ENCODE results near the gene OVCA2. TPM values are rescaled to one million over a fixed set of nuclear protein-coding genes. Genes with fewer than 3 reads are reported as not detected.

The OVCA2 gene
- total RNA-seq, 4 donors from 2014 or later: 19.6 to 40.3 (median 36.5) TPM

DNA sequence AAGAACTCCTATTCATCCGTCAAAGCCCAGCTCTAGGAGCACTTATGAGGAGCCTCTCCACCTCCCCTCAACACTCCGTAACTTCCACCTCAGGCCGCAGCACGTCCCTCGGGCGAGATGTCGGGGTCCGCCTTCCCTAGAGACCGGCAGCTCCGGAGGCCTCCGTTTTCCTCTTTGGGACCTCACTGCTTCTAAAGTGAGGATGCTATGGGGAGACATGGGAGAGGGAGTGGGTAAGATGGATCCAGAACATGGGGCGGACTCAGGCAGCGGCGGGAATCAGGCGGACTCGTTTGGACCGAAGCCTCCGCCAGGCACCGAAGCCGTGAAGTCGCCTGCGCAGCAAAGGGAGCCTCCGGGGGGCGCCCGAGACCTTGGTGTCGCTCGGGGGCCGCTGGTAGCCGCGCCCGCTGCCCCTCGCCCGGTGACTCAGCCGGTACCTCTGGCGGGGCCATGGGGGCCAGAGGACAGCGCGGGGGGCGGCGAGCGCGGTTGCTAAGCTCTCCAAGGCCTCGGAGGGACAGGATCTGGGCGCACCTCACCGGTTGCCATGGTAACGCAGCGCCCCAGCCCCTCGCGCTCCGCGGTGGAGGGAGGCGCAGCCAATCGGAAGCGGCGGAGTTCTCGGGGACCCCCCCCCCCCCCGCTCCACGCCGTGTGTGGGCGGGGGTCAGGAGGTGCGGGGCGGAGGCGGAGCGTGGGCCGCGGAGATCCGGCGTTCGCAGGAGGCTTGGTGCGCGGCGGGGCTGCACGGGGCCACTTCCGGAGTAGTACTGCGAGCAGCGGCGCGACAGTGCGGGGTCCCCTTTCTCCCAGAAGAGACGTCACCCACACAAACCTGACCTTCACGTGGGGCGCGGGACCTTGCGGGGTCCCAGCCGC lies 11.8 kb downstream of the OVCA2 start:
- Histone ChIP-seq H3K27me3 (peaks cover 69% of the 10 kb centered on the region), H3K36me3 (peaks cover 0 to 18% of the 10 kb centered on the region in 2 donors), H3K4me1 (peaks cover 0 to 87% (median 16%) of the 10 kb centered on the region in 3 donors), H3K9me3 (no peaks in the 10 kb centered on the region), H3K4me3 (peak overlapping the region; percentile 27 to 77), H3K27ac (peak overlapping the region; percentile 10 to 95 (median 89))
- TF ChIP-seq EP300 (IDR thresholded peaks at IDR 0.05) (no peak), POLR2AphosphoS5 (IDR thresholded peaks at IDR 0.05) (no peak), POLR2A (IDR thresholded peaks at IDR 0.05) (no peak)
- TF ChIP-seq, protein P1, sequence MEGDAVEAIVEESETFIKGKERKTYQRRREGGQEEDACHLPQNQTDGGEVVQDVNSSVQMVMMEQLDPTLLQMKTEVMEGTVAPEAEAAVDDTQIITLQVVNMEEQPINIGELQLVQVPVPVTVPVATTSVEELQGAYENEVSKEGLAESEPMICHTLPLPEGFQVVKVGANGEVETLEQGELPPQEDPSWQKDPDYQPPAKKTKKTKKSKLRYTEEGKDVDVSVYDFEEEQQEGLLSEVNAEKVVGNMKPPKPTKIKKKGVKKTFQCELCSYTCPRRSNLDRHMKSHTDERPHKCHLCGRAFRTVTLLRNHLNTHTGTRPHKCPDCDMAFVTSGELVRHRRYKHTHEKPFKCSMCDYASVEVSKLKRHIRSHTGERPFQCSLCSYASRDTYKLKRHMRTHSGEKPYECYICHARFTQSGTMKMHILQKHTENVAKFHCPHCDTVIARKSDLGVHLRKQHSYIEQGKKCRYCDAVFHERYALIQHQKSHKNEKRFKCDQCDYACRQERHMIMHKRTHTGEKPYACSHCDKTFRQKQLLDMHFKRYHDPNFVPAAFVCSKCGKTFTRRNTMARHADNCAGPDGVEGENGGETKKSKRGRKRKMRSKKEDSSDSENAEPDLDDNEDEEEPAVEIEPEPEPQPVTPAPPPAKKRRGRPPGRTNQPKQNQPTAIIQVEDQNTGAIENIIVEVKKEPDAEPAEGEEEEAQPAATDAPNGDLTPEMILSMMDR (IDR thresholded peaks at IDR 0.05): peak in 3 of 4 experiments; percentile 64 to 83 (median 76)
- ATAC-seq: peak; percentile 22
- WGBS, 2 donors (ENCODE audit: low coverage in 1 of 2): 23 to 50% methylated on average over 1 to 3 of the region's 84 CpGs

DNA sequence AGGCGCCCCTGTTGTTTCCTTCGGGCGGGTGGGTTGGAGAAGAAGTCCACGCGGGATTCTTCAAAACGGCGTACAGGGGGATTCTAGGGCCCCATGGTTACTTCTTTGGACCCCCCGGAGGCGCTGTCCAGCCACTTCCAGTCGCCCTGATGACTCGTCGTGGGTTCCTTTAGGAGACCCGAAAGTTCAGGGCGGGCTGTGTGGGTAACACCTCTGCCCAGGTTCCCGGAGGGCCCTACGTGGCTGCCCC lies 12.4 kb downstream of the OVCA2 start:
- Histone ChIP-seq H3K36me3 (peaks cover 0 to 18% of the 10 kb centered on the region in 2 donors), H3K4me1 (peaks cover 0 to 87% (median 16%) of the 10 kb centered on the region in 3 donors), H3K27ac (peak overlapping the region; percentile 10 to 95 (median 89)), H3K4me3 (peak overlapping the region; percentile 27 to 77), H3K9me3 (no peaks in the 10 kb centered on the region), H3K27me3 (peaks cover 74% of the 10 kb centered on the region)
- no peak for ATAC-seq
- no peak for TF ChIP-seq EP300 (IDR thresholded peaks at IDR 0.05)
- TF ChIP-seq POLR2AphosphoS5 (IDR thresholded peaks at IDR 0.05): no peak
- TF ChIP-seq, protein P1 (IDR thresholded peaks at IDR 0.05): no peak
- TF ChIP-seq POLR2A (IDR thresholded peaks at IDR 0.05): no peak
- WGBS, 2 donors (ENCODE audit: low coverage in 1 of 2): 0% methylated on average over 1 of the region's 16 CpGs; no CpG with 5 or more reads in 1 of the 2 donors

DNA sequence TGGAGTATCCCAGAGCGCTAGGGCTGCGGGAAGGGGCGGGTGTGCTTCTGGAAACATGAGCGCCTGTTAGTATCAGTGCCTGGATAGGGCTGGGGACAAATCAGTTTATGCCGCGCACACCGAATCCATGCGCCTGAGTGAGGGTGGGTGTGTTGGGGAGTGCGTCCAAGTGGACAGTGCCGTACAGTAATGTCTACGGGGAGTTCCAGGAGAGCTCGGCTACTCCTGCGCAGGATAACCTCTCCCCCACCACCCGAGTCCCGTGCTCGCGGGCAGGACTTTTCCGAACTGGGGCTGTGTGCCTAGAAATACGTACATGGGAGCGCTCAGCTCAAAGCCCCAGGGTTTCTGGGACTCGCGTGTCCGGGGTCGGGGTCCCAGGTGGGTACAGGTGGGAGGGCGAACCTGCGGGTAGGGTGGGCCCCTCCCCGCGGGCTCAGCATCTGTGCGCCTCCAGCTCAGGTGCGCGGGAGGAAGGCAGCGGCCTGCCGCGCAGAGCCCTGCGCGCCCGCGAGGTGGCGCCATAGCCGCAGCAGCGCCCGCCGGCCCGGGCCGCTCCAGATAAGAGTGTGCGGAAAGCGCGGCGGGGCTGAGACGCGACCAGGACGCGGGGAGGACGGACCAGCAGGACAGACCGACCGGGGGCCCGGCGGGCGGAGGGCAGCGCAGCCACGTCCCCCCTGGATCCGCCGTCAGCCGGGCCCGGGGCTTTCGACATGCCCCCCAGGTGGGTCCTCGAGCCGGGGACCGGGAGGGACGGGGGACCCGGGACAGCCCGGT lies 12.9 kb downstream of the OVCA2 start, which contains the start of gene HIC1:
TSS of gene HIC1 (plus strand) at position 592 of the 780 bp plus-strand sequence. CDS start 1,588 bp downstream, outside the sequence.
- peak within 1 kb of the TSS; percentile 42 to 77 for H3K4me3 ChIP-seq
- peaks cover 74% of the 10 kb centered on the region for H3K27me3 ChIP-seq
- TF ChIP-seq, protein P1 (IDR thresholded peaks at IDR 0.05): peak in 3 of 4 experiments; percentile 99
- TF ChIP-seq POLR2AphosphoS5 (IDR thresholded peaks at IDR 0.05) (peak; percentile 86), EP300 (IDR thresholded peaks at IDR 0.05) (no peak), POLR2A (IDR thresholded peaks at IDR 0.05) (peak; percentile 91 to 94)
- ATAC-seq: peak; percentile 54
- H3K27ac ChIP-seq: peak within 1 kb of the TSS; percentile 77 to 95 (median 89)
- H3K9me3 ChIP-seq: no peaks in the 10 kb centered on the region
- peaks cover 0 to 87% (median 18%) of the 10 kb centered on the region in 3 donors for H3K4me1 ChIP-seq
- WGBS, 2 donors (ENCODE audit: low coverage in 1 of 2): no CpG with 5 or more reads among the region's 72 CpGs
- peaks cover 0 to 23% of the 10 kb centered on the region in 2 donors for H3K36me3 ChIP-seq

DNA sequence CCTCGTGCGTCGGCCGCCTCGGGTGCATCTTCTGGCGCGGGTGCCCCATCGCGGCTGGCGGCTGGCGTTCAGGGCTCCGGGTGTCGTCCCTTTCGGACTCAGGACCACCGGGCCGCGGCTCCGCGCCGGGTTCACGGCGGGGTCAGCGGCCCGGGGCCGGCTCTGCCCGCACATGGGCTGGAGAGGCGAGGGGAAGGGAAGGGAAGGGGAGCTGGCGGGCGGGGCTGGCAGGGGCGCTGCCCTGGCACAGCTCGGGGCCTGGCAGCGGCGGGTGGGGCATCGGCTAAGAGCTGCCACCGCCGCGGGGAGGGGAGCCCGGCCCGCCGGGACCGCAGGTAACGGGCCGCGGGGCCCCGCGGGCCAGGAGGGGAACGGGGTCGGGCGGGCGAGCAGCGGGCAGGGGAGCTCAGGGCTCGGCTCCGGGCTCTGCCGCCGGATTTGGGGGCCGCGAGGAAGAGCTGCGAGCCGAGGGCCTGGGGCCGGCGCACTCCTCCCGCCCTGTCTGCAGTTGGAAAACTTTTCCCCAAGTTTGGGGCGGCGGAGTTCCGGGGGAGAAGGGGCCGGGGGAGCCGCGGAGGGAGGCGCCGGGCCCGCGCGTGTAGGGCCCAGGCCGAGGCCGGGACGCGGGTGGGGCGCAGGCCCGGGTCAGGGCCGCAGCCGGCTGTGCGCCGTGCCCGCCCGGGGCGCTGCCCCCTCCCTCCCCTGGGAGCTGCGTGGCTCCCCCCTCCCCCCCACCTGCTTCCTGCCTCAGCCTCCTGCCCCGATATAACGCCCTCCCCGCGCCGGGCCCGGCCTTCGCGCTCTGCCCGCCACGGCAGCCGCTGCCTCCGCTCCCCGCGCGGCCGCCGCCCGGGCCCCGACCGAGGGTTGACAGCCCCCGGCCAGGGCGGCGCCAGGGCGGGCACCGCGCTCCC lies 13.7 kb downstream of the OVCA2 start:
- H3K27ac ChIP-seq: peak overlapping the region; percentile 77 to 95 (median 89)
- H3K27me3 ChIP-seq: peaks cover 69% of the 10 kb centered on the region
- peaks cover 0 to 90% (median 16%) of the 10 kb centered on the region in 3 donors for H3K4me1 ChIP-seq

More for the DNA sequence above, 13.7 kb downstream of the OVCA2 start:
- H3K36me3 ChIP-seq: peaks cover 0 to 32% of the 10 kb centered on the region in 2 donors
- no peak for ATAC-seq
- peak overlapping the region; percentile 42 to 77 for H3K4me3 ChIP-seq
- H3K9me3 ChIP-seq: no peaks in the 10 kb centered on the region
- no peak for TF ChIP-seq POLR2A (IDR thresholded peaks at IDR 0.05)
- no peak for TF ChIP-seq POLR2AphosphoS5 (IDR thresholded peaks at IDR 0.05)
- no peak for TF ChIP-seq EP300 (IDR thresholded peaks at IDR 0.05)
- TF ChIP-seq, protein P1 (IDR thresholded peaks at IDR 0.05): no peak
- WGBS, 2 donors (ENCODE audit: low coverage in 1 of 2): 40% methylated on average over 6 of the region's 113 CpGs; no CpG with 5 or more reads in 1 of the 2 donors

All from gastroesophageal sphincter (tissue), 4 donors.